SH-SY5Y (cell line): ENCODE measurements around the gene VTA1.

Source experiments
- GATA2 ChIP-seq: IDR thresholded peaks from 2 replicates; pipeline ENCODE4 v1.6.1; 2011; ENCODE audit warnings: mild to moderate bottlenecking, low read depth, low read length
- GATA3 ChIP-seq: IDR thresholded peaks from 2 replicates; pipeline ENCODE4 v1.6.1; 2011; ENCODE audit warnings: low read depth, mild to moderate bottlenecking, low read length, moderate library complexity

The VTA1 gene, protein sequence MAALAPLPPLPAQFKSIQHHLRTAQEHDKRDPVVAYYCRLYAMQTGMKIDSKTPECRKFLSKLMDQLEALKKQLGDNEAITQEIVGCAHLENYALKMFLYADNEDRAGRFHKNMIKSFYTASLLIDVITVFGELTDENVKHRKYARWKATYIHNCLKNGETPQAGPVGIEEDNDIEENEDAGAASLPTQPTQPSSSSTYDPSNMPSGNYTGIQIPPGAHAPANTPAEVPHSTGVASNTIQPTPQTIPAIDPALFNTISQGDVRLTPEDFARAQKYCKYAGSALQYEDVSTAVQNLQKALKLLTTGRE

DNA sequence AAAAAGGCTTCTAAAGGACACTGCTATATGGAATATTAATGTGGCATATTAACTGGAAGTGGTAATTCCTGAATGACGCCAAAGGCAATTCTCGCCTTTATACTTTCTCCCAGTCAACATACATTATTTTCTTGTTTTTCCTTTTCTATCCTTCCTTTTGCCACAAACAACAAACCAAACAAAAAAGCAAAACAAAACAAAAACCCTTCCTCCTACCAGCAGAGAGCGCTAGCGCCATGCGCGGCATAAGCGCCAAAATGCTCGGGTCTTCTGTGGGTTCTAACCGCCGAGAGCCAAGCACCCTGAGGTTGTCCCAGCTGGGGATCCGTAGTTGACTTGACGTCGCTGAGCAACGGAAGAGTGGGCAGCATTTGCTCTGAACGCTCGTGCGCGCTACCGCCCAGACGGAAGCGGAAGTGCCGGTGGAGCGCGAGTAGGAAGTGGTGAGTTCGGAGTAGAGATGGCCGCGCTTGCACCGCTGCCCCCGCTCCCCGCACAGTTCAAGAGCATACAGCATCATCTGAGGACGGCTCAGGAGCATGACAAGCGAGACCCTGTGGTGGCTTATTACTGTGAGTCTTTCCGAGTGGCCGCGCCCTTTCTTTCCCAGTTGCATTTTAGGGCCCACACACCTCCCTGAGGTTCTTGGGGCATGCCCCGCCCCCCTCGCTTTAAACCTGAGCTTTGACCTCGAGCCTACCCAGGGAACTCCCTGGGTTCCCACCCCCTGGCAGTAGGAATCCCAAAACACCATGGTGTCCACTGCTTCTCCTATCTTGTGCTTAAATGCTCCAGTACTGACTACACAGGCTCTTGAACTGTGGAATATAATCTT lies at the start of gene VTA1, which contains the start of gene NMBR:
Gene VTA1, plus strand, starts transcription at position 436 of the 835 bp plus-strand sequence. Its CDS starts 25 bp downstream, at position 461.
Gene NMBR, minus strand, starts transcription at position 295 of the 835 bp plus-strand sequence. CDS start 58,464 bp downstream, outside the sequence.
- TF ChIP-seq GATA3 (no peak), GATA2 (no peak)

DNA sequence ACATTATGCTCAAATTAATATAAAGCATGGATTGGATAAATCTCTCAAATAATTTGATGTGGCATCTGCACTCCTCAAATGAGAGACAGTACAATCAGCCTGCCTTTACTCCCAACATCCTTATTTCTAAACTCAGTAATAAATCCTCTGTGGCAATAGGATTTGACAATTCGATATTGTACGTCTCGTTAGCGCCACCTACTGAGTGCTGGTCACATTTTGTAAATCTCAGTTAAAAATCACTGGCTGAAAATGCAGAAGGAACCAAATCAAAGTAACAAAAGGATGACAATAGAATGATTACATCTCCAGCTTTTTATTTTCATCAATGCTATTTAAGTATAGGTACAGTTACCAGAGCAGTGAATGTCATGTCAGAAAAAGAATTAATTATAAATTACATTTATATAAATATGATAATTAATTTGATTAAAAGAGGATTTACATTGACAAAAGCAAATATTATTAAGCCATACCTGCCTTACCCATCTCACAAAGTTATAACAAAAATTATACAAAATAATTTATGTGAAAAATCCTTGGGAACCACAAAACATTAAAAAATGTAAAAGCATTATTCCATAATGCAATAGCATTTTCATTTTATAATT lies 34.5 kb upstream of the VTA1 start:
- TF ChIP-seq GATA2, result no peak
- no peak for TF ChIP-seq GATA3

DNA sequence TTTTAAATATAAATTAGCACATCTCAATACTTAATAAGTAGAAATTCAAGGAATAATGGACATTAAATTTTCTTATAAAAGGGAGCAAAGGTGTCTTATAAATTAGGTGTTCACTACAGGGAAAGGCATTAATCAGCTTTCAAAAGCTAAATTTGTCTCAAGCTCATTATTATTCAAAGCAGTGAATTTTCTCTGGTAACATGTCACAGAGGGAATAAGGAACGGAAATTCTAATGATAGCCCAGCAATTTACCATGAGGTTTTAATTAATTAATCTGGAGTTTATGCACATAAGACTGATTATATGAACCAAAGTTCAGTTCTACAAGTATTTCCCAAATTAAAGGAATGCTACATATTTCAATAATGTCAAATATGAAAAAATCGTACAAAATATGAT lies 29.7 kb upstream of the VTA1 start:
- TF ChIP-seq GATA3 (no peak), GATA2 (no peak)

DNA sequence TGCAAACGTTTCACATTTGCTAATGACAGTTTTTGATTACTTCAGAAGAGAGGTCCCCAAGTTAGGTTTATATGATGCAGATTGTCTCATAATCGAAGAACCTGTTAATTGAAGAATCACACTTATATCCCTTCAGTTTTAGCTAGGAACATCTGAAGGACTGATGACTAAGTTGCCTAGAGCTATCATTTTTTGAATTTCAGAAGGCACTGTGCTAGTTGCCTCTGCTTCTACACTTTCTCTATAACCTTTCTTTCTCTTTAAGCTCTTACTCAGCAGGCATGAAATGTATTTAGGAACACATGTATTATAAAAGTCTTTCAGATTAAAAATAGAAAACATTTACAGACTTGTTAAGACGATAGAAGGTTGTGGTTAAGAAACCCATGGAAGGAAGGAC lies 28.7 kb upstream of the VTA1 start:
- no peak for TF ChIP-seq GATA2
- no peak for TF ChIP-seq GATA3

DNA sequence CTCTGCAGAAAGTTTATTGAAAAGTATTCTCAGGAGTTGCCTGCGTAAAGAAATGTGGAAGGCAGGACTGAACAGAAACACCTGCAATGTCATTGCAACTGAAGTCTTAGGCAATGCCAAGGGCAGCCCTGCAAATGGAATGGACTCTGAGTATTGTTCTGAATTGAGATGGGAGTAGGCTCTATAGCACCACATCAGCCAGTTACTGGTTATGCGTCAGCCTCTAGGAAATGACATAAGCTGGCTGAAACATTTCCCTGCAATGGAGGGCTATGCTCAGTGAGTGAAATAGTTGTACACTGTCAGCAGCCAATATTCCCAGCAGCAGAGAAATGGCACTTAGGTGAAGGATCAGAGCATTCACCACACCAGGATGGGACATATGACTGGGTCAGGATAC lies 28.1 kb upstream of the VTA1 start:
- no peak for TF ChIP-seq GATA2
- no peak for TF ChIP-seq GATA3

DNA sequence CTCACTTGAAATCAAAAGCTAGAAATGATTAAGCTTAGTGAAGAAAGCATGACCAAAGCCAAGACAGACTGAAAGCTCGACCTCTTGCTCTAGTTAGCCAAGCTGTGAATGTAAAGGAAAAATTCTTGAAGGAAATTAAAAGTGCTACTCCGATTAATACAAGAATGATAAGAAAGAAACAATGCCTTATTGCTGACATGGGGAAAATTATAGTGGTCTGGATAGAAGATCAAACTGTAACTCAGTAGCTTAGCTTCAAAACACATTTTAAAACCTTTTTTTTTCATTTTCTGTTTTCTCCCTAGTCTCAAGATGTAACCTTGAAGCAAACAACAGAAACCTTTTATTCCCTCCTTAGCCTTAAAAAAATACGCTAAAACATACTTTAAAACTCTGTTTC lies 25.7 kb upstream of the VTA1 start:
- TF ChIP-seq GATA2 (no peak), GATA3 (no peak)

DNA sequence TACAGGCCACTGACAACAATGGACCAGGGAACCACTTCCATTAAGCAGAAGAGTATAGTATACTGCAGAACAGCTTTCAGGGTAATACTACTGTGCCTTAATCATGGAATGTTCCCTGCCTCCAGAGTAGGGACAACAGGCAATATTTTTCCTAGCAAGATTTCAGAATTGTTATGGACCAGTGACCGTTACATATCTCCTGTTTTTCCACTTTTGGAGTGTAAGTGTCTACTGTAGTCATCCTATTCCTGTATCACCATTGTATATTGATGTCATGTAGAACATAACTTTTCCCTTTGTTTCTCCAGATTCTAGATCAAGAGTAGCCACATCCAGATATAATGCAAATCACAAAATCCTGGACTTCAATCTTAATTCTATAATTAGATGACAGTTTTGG lies 16.2 kb upstream of the VTA1 start:
- no peak for TF ChIP-seq GATA2
- no peak for TF ChIP-seq GATA3

DNA sequence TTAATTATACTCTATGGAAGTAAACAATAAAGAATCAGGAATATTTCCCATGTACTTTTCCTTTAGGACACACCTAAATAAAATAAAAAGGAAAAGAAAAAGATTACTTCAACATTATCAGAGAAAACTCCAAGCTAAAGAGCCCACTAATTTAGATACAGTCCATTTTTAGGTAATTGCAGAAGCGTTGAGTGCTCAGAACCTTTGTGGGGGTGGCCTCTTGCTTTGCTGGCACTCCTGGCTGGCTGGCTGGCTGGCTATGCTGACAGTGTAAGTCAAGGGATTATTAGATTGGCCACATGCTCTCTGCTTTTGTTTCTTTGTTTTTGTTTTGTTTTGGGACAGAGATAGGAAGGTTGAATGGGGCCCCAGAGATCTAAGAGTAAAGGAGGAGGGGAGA lies 14.4 kb upstream of the VTA1 start, which contains the start of gene GJE1:
Gene GJE1, plus strand, starts transcription at position 301 of the 400 bp plus-strand sequence. CDS start 234 bp downstream, outside the sequence.
- TF ChIP-seq GATA2, result no peak
- TF ChIP-seq GATA3, result no peak

DNA sequence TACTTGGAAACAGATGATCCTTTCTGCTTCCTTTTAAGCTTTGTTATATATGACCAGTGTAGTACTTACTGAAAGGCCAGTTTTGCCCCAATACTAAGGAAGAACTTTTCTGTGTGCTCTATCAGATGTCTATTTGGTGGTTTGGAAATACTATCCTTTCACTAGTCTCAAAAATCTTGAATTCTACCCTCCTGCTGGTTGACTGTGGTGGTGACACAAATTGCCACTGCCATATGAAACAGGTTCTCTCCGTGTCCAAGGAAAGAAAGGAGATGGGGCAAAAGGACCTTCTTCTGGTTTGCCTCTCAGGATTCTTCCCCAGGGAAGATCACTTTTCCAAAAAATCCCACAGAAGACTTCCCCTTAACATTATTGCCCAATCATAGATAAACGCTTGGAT lies 8.2 kb upstream of the VTA1 start:
- TF ChIP-seq GATA3, result no peak
- TF ChIP-seq GATA2, result no peak

DNA sequence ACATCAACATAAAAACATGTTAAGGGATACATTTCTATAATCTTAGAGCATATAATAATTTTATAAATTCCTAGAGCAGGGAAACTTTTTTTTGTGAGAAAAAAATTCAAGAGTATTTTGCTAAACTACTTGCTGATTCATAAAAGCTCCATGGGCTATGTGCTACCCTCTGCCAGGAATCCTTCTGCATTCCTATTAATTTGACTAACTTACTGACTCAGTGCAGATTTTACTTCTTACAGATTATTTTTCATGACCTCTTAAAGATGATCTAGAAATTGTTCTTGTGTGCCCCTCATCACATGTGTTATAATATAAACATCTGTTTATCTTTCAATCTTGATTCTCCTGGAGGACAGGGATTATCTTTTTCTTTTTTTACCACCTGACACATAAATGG lies 5.7 kb downstream of the VTA1 start:
- TF ChIP-seq GATA2, result no peak
- no peak for TF ChIP-seq GATA3

DNA sequence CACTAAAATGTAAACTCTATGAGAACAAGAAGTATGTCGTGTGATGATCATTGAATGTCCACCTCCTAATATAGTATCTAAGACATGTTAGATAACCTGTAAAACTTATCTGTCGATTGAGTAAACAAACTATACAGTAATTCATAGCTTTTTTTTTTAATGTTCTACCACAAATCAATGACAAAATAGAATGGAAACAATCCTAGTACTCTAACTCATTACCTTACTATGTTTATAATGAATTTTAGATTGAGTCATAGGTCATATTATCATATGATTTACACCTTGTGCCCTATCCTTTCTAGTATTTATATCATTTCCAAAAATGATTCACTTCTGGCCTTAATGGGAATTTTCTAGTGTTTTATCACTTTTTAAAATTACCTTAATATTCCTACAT lies 6.1 kb downstream of the VTA1 start:
- TF ChIP-seq GATA3 (no peak), GATA2 (no peak)

DNA sequence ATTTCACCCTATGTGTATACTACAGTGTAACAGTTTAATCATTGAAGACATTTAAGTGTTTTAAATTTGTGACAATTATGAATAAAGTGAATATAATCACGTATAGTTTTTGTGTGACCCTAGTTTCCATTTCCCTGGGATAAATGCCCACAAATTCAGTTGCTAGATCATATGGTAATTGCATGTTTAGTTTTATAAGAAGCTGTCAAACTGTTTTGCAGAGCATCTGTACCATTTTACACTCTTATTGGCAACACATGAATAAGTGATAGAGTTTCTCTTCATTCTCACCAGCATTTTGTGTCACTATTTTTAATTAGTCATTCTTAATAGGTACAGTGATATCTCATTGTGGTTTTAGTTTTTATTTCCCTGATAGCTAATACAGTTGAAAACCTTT lies 7.3 kb downstream of the VTA1 start:
- TF ChIP-seq GATA3 (no peak), GATA2 (no peak)

DNA sequence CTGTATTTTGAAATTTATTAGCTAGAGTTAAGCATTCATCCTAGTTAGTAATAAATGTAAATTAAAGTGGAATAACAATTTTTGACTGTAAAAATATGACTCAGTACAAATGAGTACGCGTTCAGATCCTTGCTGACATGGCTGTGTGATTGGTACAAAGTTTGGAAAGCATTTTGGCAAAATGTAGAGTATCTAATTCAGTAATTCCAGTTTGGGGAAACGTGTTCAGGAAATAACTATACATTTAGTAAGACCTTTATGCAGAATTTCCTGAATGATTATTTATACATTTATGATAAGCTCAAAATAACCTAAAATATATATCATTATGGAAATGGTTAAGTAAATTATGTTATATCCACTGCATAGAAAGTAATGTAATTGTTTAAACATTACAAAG lies 8.0 kb downstream of the VTA1 start:
- no peak for TF ChIP-seq GATA3
- no peak for TF ChIP-seq GATA2
